Activated T-cell treated with anti-CD3 and anti-CD28 coated beads, Interleukin-2, amount 50 U/mL, for 48 hours (primary cell): ENCODE measurements around the gene SLC18A2.

Experiments used
- DNase-seq, 2 experiments: peaks; one replicate each; pipeline ENCODE4 v3.0.0-alpha.2; 2020

SLC18A2 gene

DNA sequence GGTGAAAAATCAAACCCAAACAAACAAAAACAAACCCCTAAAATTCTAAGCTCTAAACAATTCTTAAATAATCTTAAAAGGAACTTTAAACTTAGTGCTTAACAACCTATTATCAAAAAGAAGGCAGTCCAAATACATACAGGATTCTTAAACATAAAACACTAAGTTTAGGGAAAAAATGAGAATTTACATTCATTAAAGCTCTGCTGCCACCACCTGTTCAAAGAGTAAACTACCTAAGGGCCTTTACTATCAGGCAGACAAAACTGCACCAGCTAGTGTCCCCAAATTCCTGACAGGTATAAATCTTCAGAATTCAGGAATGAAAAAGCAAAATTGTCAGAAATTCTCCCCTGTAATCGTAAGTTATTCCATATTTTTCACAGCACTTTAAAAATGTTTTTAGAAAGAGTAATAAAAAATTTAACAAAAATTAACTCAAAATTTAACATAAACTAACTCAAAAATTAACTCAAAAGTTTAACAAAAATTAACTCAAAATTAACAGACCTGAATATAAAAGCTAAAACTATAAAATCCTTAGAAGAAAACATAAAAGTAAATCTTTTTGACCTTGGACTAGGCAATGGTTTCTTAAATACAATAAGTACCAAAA is 79.2 kb downstream of the SLC18A2 start:
- DNase-seq: no peak

DNA sequence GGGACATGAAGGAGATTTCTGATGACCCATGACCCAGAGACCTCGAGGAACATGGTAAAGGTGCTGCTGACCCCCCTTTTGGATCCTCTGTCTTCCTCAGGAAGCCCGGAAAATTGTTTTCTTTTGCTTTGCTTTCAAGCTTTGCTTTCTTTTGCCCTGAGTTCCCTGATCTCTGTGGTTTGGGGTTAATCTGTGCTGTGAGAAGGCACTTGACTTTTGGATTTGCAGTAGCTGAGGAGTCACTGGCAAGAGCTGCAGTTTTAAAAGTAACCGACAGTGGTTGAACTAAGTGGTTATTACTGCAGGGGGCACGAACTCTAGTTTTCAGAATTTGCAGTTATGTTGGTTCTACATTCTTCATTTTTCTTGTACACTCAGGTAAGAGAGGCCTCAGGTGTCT is 81.3 kb downstream of the SLC18A2 start:
- DNase-seq: no peak

GRCh38 chr10:117324367-117324766 is 83.5 kb downstream of the SLC18A2 start:
- DNase-seq: no peak

DNA sequence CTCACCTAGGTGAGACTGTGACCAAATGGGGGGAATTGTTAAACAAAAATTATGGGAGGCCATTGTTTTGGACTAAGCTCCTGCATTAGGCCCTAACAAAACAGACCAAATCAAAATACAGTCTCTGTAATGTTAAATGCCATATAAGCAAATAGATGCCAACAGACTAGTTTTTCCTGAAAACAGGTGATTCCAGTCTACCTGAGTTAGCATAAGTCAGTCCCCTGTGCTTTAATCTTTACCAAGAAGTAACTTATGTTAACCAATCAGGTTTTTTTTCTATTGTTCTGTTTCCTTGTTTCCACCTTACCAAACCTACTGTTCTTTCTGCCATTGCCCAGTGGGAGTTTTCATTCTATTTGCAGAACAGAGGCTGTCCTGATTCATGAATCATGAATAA is 86.3 kb downstream of the SLC18A2 start:
- DNase-seq: no peak
